Left cardiac atrium (tissue), 4 donors: ENCODE data around the gene ENPP7. TPM values are rescaled to one million over a fixed set of nuclear protein-coding genes. Genes with fewer than 3 reads are reported as not detected.

Experiments used
- ATAC-seq, 2 donors: fragments of 200-7000 bp; cut with Tn5 transposase; one replicate each; pipeline ENCODE4 v1.9.1; 2020; ENCODE audit warnings: mild to moderate bottlenecking in 2 of 2, moderate library complexity in 2 of 2
- DNase-seq: peaks from one replicate; pipeline ENCODE4 v3.0.0-alpha.2; 2020
- intact Hi-C, 2 donors: fragments of 100-400 bp; cut with DNase I; formaldehyde crosslinking; loops; one replicate each; pipeline versions ENCODE4 v1.14.1 to v1.15.1; 2022 to 2023
- microRNA-seq, 2 donors: library from miRNA; unstranded; fragments of <30 nt; microRNA quantifications; one replicate each; pipeline ENCODE4 v1.2.0, GENCODE V29; 2020
- total RNA-seq, 2 donors: library from RNA; stranded (reverse); fragmentation: NEBNext Ultra II Directional; extraction: Animal tissue kit (Norgen Biotek cat#: 25700); gene quantifications; one replicate each; pipeline ENCODE4 v1.2.1, GENCODE V29; 2021
- donor health status: DM: no; HTN: yes; CAD: no.
- donor health status: DM: no; HTN: yes; CAD: no; lungs with severe emphysema.
- donor health status: DM: yes; HTN: yes; CAD: no.
- donor health status: Dilated cardiomyopathy.

The ENPP7 gene
- total RNA-seq, 2 donors from 2014 or later, result not detected

GRCh38 chr17:79784353-79785016, 53.7 kb downstream of the ENPP7 start:
- intact Hi-C loops, result loop anchor here in 1 of 2 donors (5.0 kb wide), 2 partner anchors 188 to 208 kb away; no protein-coding TSS in a partner anchor
- no peak for DNase-seq
- ATAC-seq, result no peak

- no peak for DNase-seq
- no peak for ATAC-seq
- intact Hi-C loops, result loop anchor here in 1 of 2 donors (5.0 kb wide), 2 partner anchors 187 to 207 kb away; no protein-coding TSS in a partner anchor
Observed at GRCh38 chr17:79785017-79785899, 54.5 kb downstream of the ENPP7 start.

DNA sequence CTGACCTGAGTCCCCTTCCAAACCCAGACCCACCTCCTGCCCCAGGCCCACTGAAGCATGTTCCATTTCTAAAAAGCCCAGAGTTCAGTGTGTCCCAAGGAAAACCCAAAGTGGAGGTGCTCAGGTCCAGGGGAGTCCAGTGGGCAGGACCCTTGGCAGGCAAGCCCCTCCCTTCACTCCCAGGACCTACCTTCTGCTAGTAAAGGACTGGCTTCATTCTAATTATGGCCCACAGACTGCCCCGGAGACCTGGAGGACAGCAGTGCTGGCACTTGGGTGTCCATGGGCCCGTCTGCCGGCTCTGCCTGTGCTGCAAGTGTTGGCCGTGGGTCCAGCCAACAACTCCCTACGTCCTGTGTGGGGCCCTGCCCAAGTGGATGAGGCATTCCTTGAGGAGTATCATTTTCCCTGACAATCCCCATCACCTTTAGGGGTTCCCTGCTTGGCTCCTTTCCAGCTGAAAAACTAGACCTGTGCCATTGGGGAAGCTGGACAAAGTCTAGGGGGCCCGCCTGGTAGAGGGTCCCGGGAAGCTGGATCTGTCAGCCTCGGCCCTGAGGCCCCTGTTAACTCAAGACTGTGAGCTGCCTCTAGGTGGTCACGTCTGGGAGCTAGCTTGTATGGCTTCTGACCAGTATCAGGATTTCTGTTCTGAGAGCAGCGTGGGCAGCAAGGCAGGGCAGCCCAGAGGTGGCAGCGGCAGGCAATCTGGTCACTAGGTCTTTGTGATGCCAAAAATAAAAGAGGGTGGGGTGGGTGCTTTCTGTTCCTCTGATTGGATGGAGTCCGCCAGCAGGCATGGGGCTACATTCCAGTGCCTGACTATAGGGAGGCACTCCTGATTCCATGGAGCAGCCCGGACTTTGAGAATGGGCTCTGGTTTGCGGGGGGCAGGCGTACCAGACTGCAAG, 55.4 kb downstream of the ENPP7 start:
- ATAC-seq (no peak), DNase-seq (no peak)
- intact Hi-C loops, result loop anchor here in 1 of 2 donors (5.0 kb wide), 2 partner anchors 186 to 206 kb away; no protein-coding TSS in a partner anchor

- DNase-seq (no peak), ATAC-seq (no peak)
- intact Hi-C loops, result loop anchor here in 1 of 2 donors (5.0 kb wide), 2 partner anchors 185 to 205 kb away; no protein-coding TSS in a partner anchor
Observed at GRCh38 chr17:79786930-79787643, 56.3 kb downstream of the ENPP7 start.

- DNase-seq (no peak), ATAC-seq (no peak)
- intact Hi-C loops, result loop anchor here in 1 of 2 donors (5.0 kb wide), 2 partner anchors 184 to 204 kb away; no protein-coding TSS in a partner anchor
Observed at GRCh38 chr17:79788455-79788854, 57.7 kb downstream of the ENPP7 start.

DNA sequence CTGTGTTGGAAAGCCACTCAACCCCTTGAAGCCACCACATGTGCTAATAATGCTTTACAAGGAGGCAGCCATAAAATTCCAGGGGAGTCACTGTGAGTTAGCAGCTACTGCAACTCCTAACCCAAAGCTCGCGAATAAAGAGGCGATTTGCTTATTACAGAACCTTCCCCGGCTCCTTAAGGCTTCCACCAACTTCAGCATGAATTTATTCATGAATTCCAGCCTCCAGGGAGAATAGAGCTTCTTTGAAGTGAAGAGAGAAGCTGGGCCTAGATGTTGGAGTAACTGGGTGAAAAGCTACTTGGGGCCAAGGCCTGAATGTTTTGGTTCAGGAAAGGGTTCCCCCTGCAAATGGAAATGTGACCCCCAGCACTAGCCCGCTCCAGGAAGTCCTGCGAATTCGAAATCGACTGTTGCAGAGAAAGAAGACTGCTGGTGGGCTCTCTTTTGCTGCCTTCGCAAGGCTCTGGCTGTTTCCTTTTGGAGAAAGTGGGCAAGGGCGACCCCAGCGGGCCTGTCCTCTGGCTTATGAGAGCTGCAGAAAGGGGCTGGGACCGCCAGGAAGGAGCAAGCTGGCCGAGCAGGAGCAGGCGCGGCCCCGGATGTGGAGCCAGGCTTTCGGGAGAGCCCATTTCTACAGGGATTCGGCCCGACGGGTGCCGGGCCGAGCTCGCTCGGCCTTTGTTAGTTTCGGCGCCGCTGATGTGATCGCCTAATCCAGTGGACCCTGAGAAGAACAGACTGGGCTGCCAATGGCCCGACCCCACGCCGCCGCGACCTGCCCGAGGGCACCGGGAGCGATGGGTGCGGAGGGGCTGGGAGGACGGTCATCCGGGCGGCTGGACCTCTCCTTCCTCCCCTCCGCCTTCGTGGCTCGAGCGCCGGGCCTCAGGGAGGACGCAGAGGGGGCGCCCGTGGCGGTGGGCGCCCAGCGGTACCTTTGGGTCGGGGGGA, 58.5 kb downstream of the ENPP7 start:
- no peak for DNase-seq
- intact Hi-C loops, result loop anchor here in 1 of 2 donors (5.0 kb wide), 2 partner anchors 183 to 203 kb away; no protein-coding TSS in a partner anchor
- peak; percentile 3 for ATAC-seq

GRCh38 chr17:79789943-79790804, 59.4 kb downstream of the ENPP7 start:
- intact Hi-C loops, result loop anchor here (5.0 to 10.0 kb wide), 3 partner anchors 45 to 202 kb away; no protein-coding TSS in a partner anchor
- DNase-seq (no peak), ATAC-seq (peak; percentile 61)

DNA sequence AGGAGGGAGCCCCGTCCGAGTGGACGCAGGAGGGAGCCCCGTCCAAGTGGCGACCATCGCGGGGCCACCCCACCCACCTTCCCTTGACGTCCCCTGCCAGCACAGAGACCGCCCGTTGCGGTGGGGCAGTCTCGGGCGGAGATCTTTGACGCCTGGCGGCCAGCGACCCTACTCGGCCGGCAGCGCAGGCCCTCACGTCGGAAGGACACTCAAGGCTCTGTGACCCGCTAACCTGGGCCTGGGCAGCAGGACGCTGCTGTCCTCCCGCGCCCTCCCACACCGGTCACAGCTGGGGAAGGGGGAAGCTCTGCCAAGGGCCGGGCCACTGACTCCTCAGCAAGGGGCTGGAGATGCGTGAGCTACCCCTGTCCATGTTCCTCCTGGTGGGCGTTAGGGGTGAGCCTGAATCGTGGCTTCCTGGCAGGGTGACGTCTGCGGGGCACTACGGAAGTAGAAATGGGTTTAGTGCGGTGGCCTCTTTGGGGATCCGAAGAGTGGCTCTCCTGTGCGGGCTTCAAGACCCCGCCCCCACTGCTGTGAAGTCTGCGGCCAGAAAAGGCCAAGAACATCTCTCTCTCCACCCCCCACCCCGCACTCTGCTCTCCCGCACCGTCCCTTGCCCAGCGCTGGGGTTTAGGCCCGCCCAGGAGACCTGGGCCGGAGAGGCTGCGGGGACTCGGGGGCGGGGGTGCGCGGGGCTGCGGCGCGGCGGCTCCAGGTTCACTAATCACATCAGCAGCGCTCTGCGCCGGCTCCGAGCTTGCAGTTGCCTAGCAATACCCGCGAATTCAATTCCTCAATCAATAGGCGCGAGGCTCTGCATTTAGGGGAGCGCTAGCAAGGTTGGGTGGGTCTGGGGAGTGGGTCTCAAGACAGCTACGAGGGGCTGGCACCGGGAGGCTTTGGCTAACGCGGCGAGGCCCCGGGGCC, 60.3 kb downstream of the ENPP7 start:
- ATAC-seq (no peak), DNase-seq (no peak)
- intact Hi-C loops, result loop anchor here (5.0 to 10.0 kb wide), 2 partner anchors 46 to 201 kb away; no protein-coding TSS in a partner anchor

- no peak for DNase-seq
- intact Hi-C loops, result loop anchor here (5.0 to 10.0 kb wide), 2 partner anchors 47 to 201 kb away; no protein-coding TSS in a partner anchor
Observed at GRCh38 chr17:79791735-79792161, 61.0 kb downstream of the ENPP7 start.

More at GRCh38 chr17:79791735-79792161, 61.0 kb downstream of the ENPP7 start:
- no peak for ATAC-seq

Small RNA genes lying within 50 kb of the gene (microRNA-seq; reads per million reads assigned to microRNA genes)
- 0 to 0.27 reads per million in 2 donors for gene MIR4739

Other genes with a start within 250 kb of the ENPP7 start
- gene RBFOX3, start 119.9 kb upstream of the ENPP7 start, total RNA-seq, result not detected
- 1 to 10 TPM; 3.1 to 3.5 TPM for gene CBX2, start 47.2 kb downstream of the ENPP7 start, total RNA-seq
- 1 to 10 TPM; 4.1 to 5.9 TPM for gene CBX8, start 66.1 kb downstream of the ENPP7 start, total RNA-seq
- gene CBX4, start 108.5 kb downstream of the ENPP7 start, total RNA-seq, result 10 to 100 TPM; 17.9 to 24.2 TPM